ENCODE measurements around the gene INO80C. TPM values are rescaled to one million over a fixed set of nuclear protein-coding genes. Genes with fewer than 3 reads are reported as not detected.

INO80C gene
- total RNA-seq: 7.4 and 9.9 TPM in 2 replicates

GRCh38 chr18:35497370-35498197, at the start of gene INO80C:
Gene INO80C (minus strand): TSS chr18:35497960. CDS start chr18:35497874, 86 bp downstream.

Other genes starting within 250 kb of the INO80C start
- gene ZSCAN30, start 207.7 kb downstream of the INO80C start, total RNA-seq: 9.9 and 14.8 TPM in 2 replicates
- 35.5 and 40.6 TPM in 2 replicates for gene ZNF24, start 153.5 kb downstream of the INO80C start, total RNA-seq
- gene ZNF396, start 120.6 kb downstream of the INO80C start, total RNA-seq: 1.0 and 1.7 TPM in 2 replicates
- gene GALNT1, start 83.8 kb upstream of the INO80C start, total RNA-seq: 67.0 and 99.4 TPM in 2 replicates